ENCODE measurements around the gene PDZRN4. TPM values are rescaled to one million over a fixed set of nuclear protein-coding genes. Genes with fewer than 3 reads are reported as not detected.

PDZRN4 gene
- total and polyA plus RNA-seq, 2 donors (not counting 3 experiments of a cell fraction or from before 2014, with no cell fraction given), result not detected

- POLR2A ChIA-PET, result no interaction called here
- TF ChIP-seq, protein P1, sequence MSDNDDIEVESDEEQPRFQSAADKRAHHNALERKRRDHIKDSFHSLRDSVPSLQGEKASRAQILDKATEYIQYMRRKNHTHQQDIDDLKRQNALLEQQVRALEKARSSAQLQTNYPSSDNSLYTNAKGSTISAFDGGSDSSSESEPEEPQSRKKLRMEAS (IDR thresholded peaks at IDR 0.05; ENCODE audit: insufficient read depth, insufficient read length), result no peak
- TF ChIP-seq CTCF (IDR thresholded peaks at IDR 0.05; ENCODE audit: extremely low read depth in 1 of 2, insufficient read depth in 1 of 2, low read depth in 1 of 2, low read length in 2 of 2) (no peak), POLR2A (IDR thresholded peaks at IDR 0.05; ENCODE audit: low read depth, low read length) (no peak), FOS (IDR thresholded peaks at IDR 0.05; ENCODE audit: borderline replicate concordance, insufficient read depth, low read length) (no peak), JUN (IDR thresholded peaks at IDR 0.05; ENCODE audit: borderline replicate concordance, insufficient read depth, insufficient read length, low read depth) (no peak), EZH2 (IDR thresholded peaks at IDR 0.05; ENCODE audit: borderline replicate concordance, low read depth, low read length, severe bottlenecking) (no peak), MYC (IDR thresholded peaks at IDR 0.05; ENCODE audit: low read depth, low read length) (no peak), POLR2AphosphoS5 (IDR thresholded peaks at IDR 0.05; ENCODE audit: insufficient read depth, low read depth, low read length) (no peak), GATA2 (IDR thresholded peaks at IDR 0.05; ENCODE audit: insufficient read depth, insufficient read length, low read depth, low read length) (no peak)
Measured at GRCh38 chr12:41479426-41479825, 291.3 kb downstream of the PDZRN4 start.

More at GRCh38 chr12:41479426-41479825, 291.3 kb downstream of the PDZRN4 start:
- H3K27ac ChIP-seq (ENCODE audit: insufficient read depth, low read depth, low read length), result no peak overlapping the region
- no peak overlapping the region for H3K9ac ChIP-seq (replicated peaks; ENCODE audit: extremely low read depth, insufficient read depth, low read length)
- DNase-seq (ENCODE audit: low read depth, low spot score), result no peak
- intact Hi-C loops (cut with micrococcal nuclease), result no loop called here
- no peaks in the 10 kb centered on the region for H3K9me1 ChIP-seq (replicated peaks; ENCODE audit: control insufficient read depth, extremely low read depth, insufficient read depth, low read length)
- no peak overlapping the region for H3K4me3 ChIP-seq (replicated peaks in 1 of 3; ENCODE audit: insufficient read depth in 1 of 3, low read depth in 1 of 3, low read length in 3 of 3)
- no peaks in the 10 kb centered on the region for H3K79me2 ChIP-seq (ENCODE audit: control insufficient read depth, insufficient read depth, low read length)
- H2AFZ ChIP-seq (ENCODE audit: low read depth, low read length), result no peak overlapping the region
- no peaks in the 10 kb centered on the region for H3K27me3 ChIP-seq (ENCODE audit: control insufficient read depth in 2 of 2, insufficient read depth in 2 of 2, low read length in 2 of 2)
- CTCF ChIA-PET, result interaction anchor here (0.9 to 1.5 kb wide), 3 partner anchors 10 to 20 kb away, joined by 3 read pairs; no protein-coding TSS in a partner anchor
- BruUV-seq (replicated peaks), result no TSS peak
- no peaks in the 10 kb centered on the region for H4K20me1 ChIP-seq (replicated peaks; ENCODE audit: control insufficient read depth, extremely low read depth, insufficient read depth, low read length)
- H3K4me1 ChIP-seq (ENCODE audit: control insufficient read depth, extremely low read depth, insufficient read depth, low read length), result peaks cover under 1% of the 10 kb centered on the region
- no peak overlapping the region for H3K4me2 ChIP-seq (ENCODE audit: insufficient read depth, low read length)
- no peak for FAIRE-seq
- no peaks in the 10 kb centered on the region for H3K36me3 ChIP-seq (ENCODE audit: control insufficient read depth in 2 of 2, extremely low read depth in 1 of 2, insufficient read depth in 2 of 2, low read length in 2 of 2)
- dilution Hi-C loops (cut with MboI; ENCODE audit: extremely low pct_ligation_motif_present, low sequenced_read_pairs), result no loop called here
- H3K9me3 ChIP-seq (replicated peaks; ENCODE audit: control insufficient read depth, insufficient read depth, low read length), result no peaks in the 10 kb centered on the region
